K562 (cell line): ENCODE data around the gene ARHGAP31. TPM values are rescaled to one million over a fixed set of nuclear protein-coding genes. Genes with fewer than 3 reads are reported as not detected.

Source experiments
- CTCF ChIP-seq, 3 experiments: IDR thresholded peaks in 2 of 3; conservative IDR thresholded peaks in 1 of 3; 2 replicates each; pipeline ENCODE4 v1.5.1; 2011 to 2012; ENCODE audit warnings: low read length in 3 of 3, mild to moderate bottlenecking in 3 of 3, control low read depth in 2 of 3, improper control_type of control experiment in 1 of 3, inconsistent platforms in 1 of 3, low read depth in 1 of 3, mixed read lengths in 1 of 3, moderate library complexity in 1 of 3; ENCODE audit not compliant: insufficient read depth in 2 of 3
- HCFC1 ChIP-seq: IDR thresholded peaks from 2 replicates; pipeline ENCODE4 v1.6.1; 2012; ENCODE audit warnings: low read depth, low read length, improper control_type of control experiment
- LEF1 ChIP-seq: fragments of 450-650 bp; IDR thresholded peaks from 2 replicates; pipeline ENCODE4 v1.6.1; 2016; ENCODE audit warnings: mild to moderate bottlenecking
- RAD21 ChIP-seq, 2 experiments: fragments of 250-450 bp in 1 of 2; fragments of 450-650 bp in 1 of 2; sonication (Bioruptor Pico) in 1 of 2; formaldehyde crosslinking in 1 of 2; IDR thresholded peaks in 1 of 2; conservative IDR thresholded peaks in 1 of 2; 2 replicates each; pipeline versions ENCODE4 v1.4.0 to v1.8.0; 2020 to 2022; ENCODE audit warnings: mild to moderate bottlenecking in 2 of 2, moderate library complexity in 1 of 2
- RNF219 ChIP-seq: fragments of 250-450 bp; sonication (Bioruptor Pico); IDR thresholded peaks from 2 replicates; pipeline ENCODE4 v1.5.0; 2022; ENCODE audit warnings: mild to moderate bottlenecking
- SREBF1 ChIP-seq: fragments of 150-350 bp; IDR thresholded peaks from 2 replicates; pipeline ENCODE4 v1.6.1; 2014; ENCODE audit warnings: antibody characterized with exemption, low read depth, low read length, borderline replicate concordance
- TGIF2 ChIP-seq: sonication (generic); formaldehyde crosslinking; IDR thresholded peaks from 2 replicates; pipeline ENCODE4 v1.8.1; 2022; ENCODE audit warnings: mild to moderate bottlenecking, missing genetic modification reagents, moderate library complexity
- ZBTB40 ChIP-seq, 2 experiments: fragments of 450-650 bp in 1 of 2; sonication (generic) in 1 of 2; formaldehyde crosslinking in 1 of 2; IDR thresholded peaks; 2 replicates each; pipeline versions ENCODE4 v1.7.1 to v1.9.0; 2016 to 2022; ENCODE audit warnings: inconsistent platforms in 1 of 2, mild to moderate bottlenecking in 1 of 2, missing genetic modification reagents in 1 of 2
- ZHX1 ChIP-seq: fragments of 150-350 bp; conservative IDR thresholded peaks from 2 replicates; pipeline ENCODE4 v1.6.1; 2014; ENCODE audit warnings: low read length
- ZNF780A ChIP-seq: fragments of 250-450 bp; sonication (Bioruptor Pico); IDR thresholded peaks from 2 replicates; pipeline ENCODE4 v1.5.0; 2021; ENCODE audit warnings: mild to moderate bottlenecking
- polyA plus RNA-seq, 8 experiments: library from polyadenylated mRNA; depleted of rRNA in 4 of 8; stranded (reverse) in 5 of 8; unstranded in 3 of 8; fragments of >200 nt; fragmentation: Nextera tagmentation in 2 of 8; fragmentation: Illumina TruSeq in 1 of 8; extraction: Ambion mirVana in 2 of 8; extraction: Trizol in 1 of 8; gene quantifications; 2 replicates each; pipeline versions ENCODE4 v1.2.1 to v1.2.3, GENCODE V29; 2011 to 2014; ENCODE audit warnings: inconsistent platforms in 1 of 8, missing spikeins in 1 of 8
- total RNA-seq, 7 experiments: library from RNA; depleted of rRNA in 6 of 7; stranded (reverse); fragments of >200 nt in 6 of 7; fragmentation: Illumina TruSeq in 2 of 7; extraction: Trizol in 2 of 7; gene quantifications; 2 replicates each; pipeline versions ENCODE4 v1.2.1 to v1.2.3, GENCODE V29; 2011 to 2021; ENCODE audit warnings: low replicate concordance in 1 of 7

Gene ARHGAP31
- total and polyA plus RNA-seq, 9 of the 15 experiments (the other 6 are each of a cell fraction or from before 2014, with no cell fraction given), result under 0.01 to 0.13 (median 0.06) TPM; not detected in 5

GRCh38 chr3:119352863-119353527 lies 58.8 kb downstream of the ARHGAP31 start (continued):
- TF ChIP-seq ZHX1 (no peak), TGIF2 (CRISPR knock-in tag) (no peak), RNF219 (CRISPR knock-in tag) (no peak), LEF1 (no peak), RAD21 (CRISPR knock-in tag; conservative IDR thresholded peaks at IDR 0.05 in 1 of 2, IDR thresholded peaks at IDR 0.05 in 1 of 2) (peak; percentile 34 to 68; a peak in 3 of 4 replicates), ZBTB40 (IDR thresholded peaks at IDR 0.05) (no peak), ZBTB40 (CRISPR knock-in tag; IDR thresholded peaks at IDR 0.05) (no peak), HCFC1 (no peak), CTCF (IDR thresholded peaks at IDR 0.05 in 2 of 3, conservative IDR thresholded peaks at IDR 0.05 in 1 of 3; ENCODE audit: insufficient read depth in 2 of 3, low read depth in 1 of 3, low read length in 3 of 3) (peak; percentile 28 to 51 (median 30); a peak in 4 of 6 replicates), ZNF780A (CRISPR knock-in tag) (no peak), SREBF1 (no peak)
